ENCODE measurements around the gene SERPINF2.
"Not testable (repeated sequence)": the region's sequence is repeated elsewhere in the genome, so short reads cannot be mapped to it uniquely, and the experiment has no call there.

Gene SERPINF2

GRCh38 chr17:1737531-1738291 is 5.0 kb upstream of the SERPINF2 start:
- no peaks in the 10 kb centered on the region for H3K36me3 Mint-ChIP-seq (ENCODE audit: low read depth)
- no peak overlapping the region for H3K4me3 Mint-ChIP-seq
- H3K27me3 Mint-ChIP-seq: no peaks in the 10 kb centered on the region
- H3K27ac Mint-ChIP-seq: no peak overlapping the region
- ATAC-seq: no peak
- H3K4me1 Mint-ChIP-seq: peaks cover 12% of the 10 kb centered on the region
- no peak for DNase-seq
- no peaks in the 10 kb centered on the region for H3K9me3 Mint-ChIP-seq

DNA sequence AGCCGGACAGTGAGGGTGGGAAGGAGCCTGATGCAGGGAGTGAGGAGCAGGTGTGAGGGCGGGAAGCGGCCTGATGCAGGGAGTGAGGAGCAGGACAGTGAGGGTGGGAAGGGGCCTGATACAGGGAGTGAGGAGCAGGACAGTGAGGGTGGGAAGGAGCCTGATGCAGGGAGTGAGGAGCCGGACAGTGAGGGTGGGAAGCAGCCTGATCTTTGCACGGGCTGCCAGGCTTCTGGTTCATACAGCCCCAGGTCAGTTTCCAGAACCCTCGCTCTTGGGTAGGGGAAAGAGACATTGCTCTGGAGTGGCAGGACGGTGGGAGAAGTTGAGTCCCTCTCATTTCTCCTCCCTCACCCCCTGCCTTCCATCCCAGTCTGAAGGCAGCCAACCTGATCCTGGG is 772 bp upstream of the SERPINF2 start:
- not testable (repeated sequence) for ATAC-seq; H3K27me3 Mint-ChIP-seq; H3K27ac Mint-ChIP-seq; DNase-seq; H3K4me3 Mint-ChIP-seq; H3K9me3 Mint-ChIP-seq; H3K36me3 Mint-ChIP-seq (ENCODE audit: low read depth); H3K4me1 Mint-ChIP-seq

DNA sequence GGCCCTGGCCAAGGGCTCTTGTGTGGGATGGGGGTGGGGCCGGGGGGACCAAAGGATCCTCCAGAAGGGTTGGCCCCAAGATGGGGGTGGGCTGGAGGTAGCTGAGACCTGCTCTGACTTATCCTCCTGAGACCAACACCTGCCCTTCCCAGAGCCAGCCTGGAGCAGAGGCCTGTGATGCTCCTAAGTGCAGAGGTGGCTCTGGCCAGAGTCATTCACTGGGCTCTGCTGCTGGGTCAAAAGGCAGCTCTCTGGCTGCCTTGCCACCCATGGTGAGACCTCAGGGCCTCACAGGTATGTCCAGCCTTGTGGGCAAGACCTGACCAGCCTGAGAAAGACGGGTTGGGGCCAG is 393 bp downstream of the SERPINF2 start:
- ATAC-seq (no peak), DNase-seq (no peak)
- no peaks in the 10 kb centered on the region for H3K9me3 Mint-ChIP-seq
- H3K27me3 Mint-ChIP-seq: no peaks in the 10 kb centered on the region
- H3K4me1 Mint-ChIP-seq: no peaks in the 10 kb centered on the region
- H3K27ac Mint-ChIP-seq: no peak overlapping the region
- H3K36me3 Mint-ChIP-seq (ENCODE audit: low read depth): no peaks in the 10 kb centered on the region
- no peak overlapping the region for H3K4me3 Mint-ChIP-seq

DNA sequence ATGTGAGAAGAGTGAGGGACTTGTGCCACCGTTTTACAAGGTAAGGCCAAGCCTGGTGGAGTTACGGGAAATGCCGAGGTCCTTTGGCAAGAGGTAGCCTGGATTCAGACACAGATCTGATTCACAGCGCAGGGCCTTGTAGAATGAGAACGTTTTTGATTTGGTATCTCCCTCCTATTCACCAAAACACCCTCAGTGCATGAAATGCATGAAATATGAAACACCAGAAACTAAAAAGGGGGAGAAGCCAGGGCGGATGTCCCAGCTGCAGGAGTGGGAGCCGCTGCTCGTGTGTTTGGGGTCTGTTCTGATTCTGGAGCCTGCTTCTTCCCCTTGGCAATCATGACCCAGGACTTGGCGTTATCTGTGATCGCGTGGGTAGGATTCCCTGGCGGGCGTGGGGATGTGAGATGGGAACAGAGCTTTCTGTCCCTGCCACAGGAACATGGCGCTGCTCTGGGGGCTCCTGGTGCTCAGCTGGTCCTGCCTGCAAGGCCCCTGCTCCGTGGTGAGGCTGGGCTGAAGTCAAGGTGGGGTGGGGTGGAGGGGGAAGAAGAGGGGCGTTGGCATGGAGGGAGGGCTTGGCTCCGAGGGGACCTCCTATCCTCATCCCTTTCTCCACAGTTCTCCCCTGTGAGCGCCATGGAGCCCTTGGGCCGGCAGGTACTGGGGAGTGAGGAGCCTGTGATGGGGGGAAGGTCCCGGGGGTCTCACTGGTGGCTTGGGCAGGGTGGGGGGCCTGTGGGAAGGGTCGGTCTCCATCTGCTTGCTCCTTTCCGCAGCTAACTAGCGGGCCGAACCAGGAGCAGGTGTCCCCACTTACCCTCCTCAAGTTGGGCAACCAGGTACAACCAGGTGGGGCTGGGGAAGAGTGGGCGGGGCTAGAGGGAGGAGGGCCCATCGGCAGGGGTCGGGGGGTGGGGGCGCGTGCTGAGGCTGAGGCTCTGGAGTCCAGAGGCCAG is 2.2 kb downstream of the SERPINF2 start:
- Mint-ChIP-seq H3K9me3 (no peaks in the 10 kb centered on the region), H3K36me3 (ENCODE audit: low read depth) (no peaks in the 10 kb centered on the region), H3K4me3 (no peak overlapping the region), H3K27me3 (no peaks in the 10 kb centered on the region), H3K4me1 (no peaks in the 10 kb centered on the region), H3K27ac (no peak overlapping the region)
- no peak for ATAC-seq
- DNase-seq: no peak

- Mint-ChIP-seq H3K9me3 (no peaks in the 10 kb centered on the region), H3K4me1 (no peaks in the 10 kb centered on the region), H3K4me3 (no peak overlapping the region), H3K36me3 (ENCODE audit: low read depth) (no peaks in the 10 kb centered on the region), H3K27me3 (no peaks in the 10 kb centered on the region), H3K27ac (no peak overlapping the region)
- ATAC-seq: no peak
- no peak for DNase-seq
These were observed 2.9 kb downstream of the SERPINF2 start for GRCh38 chr17:1745513-1746020.

- Mint-ChIP-seq H3K27me3 (no peaks in the 10 kb centered on the region), H3K4me3 (no peak overlapping the region)
- no peak for ATAC-seq
These were observed 4.4 kb downstream of the SERPINF2 start for GRCh38 chr17:1746975-1747543.

DNA sequence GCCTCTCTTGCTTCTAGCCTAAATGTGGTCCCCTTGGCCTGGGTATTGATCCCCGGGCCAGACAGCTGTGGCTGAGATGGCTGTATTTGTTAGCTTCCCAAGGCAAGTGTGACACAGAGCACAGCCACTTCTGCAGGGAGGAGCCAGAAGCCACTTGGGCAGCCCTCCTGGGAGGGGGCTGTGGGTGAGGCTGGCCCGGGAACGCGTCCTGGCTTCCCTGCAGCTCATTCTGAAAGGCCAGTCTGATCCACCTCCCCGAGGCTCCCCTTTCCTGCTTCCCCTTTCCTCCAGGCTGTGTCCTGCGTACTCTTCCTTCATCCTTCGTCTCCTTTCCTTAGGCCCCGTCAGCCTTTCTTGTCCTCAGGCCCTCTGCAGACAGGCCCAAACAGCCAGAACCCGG is 8.0 kb downstream of the SERPINF2 start:
- H3K36me3 Mint-ChIP-seq (ENCODE audit: low read depth): no peaks in the 10 kb centered on the region
- DNase-seq (no peak), ATAC-seq (no peak)
- no peak overlapping the region for H3K27ac Mint-ChIP-seq
- H3K4me3 Mint-ChIP-seq: no peak overlapping the region
- no peaks in the 10 kb centered on the region for H3K9me3 Mint-ChIP-seq
- H3K27me3 Mint-ChIP-seq: no peaks in the 10 kb centered on the region
- H3K4me1 Mint-ChIP-seq: peaks cover 2% of the 10 kb centered on the region

More at GRCh38 chr17:1746975-1747543, 4.4 kb downstream of the SERPINF2 start:
- DNase-seq: no peak
- no peaks in the 10 kb centered on the region for H3K36me3 Mint-ChIP-seq (ENCODE audit: low read depth)
- no peaks in the 10 kb centered on the region for H3K9me3 Mint-ChIP-seq
- no peak overlapping the region for H3K27ac Mint-ChIP-seq
- no peaks in the 10 kb centered on the region for H3K4me1 Mint-ChIP-seq

DNA sequence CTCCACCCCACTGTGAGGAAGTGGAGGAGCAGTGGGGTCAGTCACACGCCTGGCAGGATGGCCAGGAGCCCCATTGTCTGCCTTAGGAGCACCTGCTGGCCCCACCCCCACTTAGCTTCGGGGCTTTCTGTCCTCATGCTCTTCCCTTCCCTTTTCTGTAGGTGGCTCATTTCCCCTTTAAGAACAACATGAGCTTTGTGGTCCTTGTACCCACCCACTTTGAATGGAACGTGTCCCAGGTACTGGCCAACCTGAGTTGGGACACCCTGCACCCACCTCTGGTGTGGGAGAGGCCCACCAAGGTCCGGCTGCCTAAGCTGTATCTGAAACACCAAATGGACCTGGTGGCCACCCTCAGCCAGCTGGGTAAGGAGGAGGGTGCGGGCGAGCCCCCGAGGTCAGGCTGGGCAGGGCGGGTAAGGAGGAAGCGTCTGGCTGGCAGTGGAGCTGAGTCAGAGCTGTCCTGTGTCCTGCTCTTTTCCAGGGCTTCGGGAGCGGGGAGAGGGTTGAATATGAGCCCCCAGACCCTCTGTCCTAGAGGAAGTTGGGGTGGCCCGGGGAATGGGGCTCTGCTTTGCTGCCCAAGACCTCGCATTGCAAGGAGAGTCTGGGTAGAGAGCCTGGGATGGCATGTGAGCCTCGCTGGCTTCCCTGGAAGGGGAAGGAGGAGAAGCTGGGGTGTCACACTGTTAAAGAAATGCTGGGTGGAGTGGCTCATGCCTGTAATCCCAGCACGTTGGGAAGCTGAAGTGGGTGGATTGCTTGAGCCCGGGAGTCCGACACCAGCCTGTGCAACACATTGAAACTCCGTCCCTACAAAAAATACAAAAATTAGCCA is 10.0 kb downstream of the SERPINF2 start:
- no peaks in the 10 kb centered on the region for H3K27me3 Mint-ChIP-seq
- H3K27ac Mint-ChIP-seq: no peak overlapping the region
- no peak overlapping the region for H3K4me3 Mint-ChIP-seq
- no peaks in the 10 kb centered on the region for H3K36me3 Mint-ChIP-seq (ENCODE audit: low read depth)
- no peak for DNase-seq
- peaks cover 2% of the 10 kb centered on the region for H3K4me1 Mint-ChIP-seq
- no peak for ATAC-seq
- H3K9me3 Mint-ChIP-seq: no peaks in the 10 kb centered on the region

GRCh38 chr17:1753767-1754429 is 11.2 kb downstream of the SERPINF2 start:
- DNase-seq: no peak
- no peaks in the 10 kb centered on the region for H3K27me3 Mint-ChIP-seq
- H3K4me3 Mint-ChIP-seq: no peak overlapping the region
- no peak for ATAC-seq
- H3K4me1 Mint-ChIP-seq: peaks cover 2% of the 10 kb centered on the region
- no peak overlapping the region for H3K27ac Mint-ChIP-seq
- H3K9me3 Mint-ChIP-seq: no peaks in the 10 kb centered on the region
- H3K36me3 Mint-ChIP-seq (ENCODE audit: low read depth): no peaks in the 10 kb centered on the region

GRCh38 chr17:1754430-1755112 is 11.9 kb downstream of the SERPINF2 start:
- Mint-ChIP-seq H3K36me3 (ENCODE audit: low read depth) (no peaks in the 10 kb centered on the region), H3K9me3 (no peaks in the 10 kb centered on the region), H3K4me1 (peaks cover 2% of the 10 kb centered on the region), H3K4me3 (no peak overlapping the region), H3K27me3 (no peaks in the 10 kb centered on the region), H3K27ac (no peak overlapping the region)
- DNase-seq (no peak), ATAC-seq (no peak)

DNA sequence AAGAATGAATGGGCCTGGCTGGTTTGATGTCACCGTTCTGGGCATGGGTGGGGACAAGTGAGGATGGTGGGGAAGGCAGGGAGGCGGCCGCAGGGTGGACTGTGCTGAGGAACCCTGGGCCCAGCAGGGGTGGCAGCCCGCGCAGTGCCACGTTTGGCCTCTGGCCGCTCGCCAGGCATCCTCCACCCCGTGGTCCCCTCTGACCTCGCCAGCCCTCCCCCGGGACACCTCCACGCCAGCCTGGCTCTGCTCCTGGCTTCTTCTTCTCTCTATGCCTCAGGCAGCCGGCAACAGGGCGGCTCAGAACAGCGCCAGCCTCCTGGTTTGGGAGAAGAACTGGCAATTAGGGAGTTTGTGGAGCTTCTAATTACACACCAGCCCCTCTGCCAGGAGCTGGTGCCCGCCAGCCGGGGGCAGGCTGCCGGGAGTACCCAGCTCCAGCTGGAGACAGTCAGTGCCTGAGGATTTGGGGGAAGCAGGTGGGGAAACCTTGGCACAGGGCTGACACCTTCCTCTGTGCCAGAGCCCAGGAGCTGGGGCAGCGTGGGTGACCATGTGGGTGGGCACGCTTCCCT is 12.7 kb downstream of the SERPINF2 start:
- Mint-ChIP-seq H3K27ac (no peak overlapping the region), H3K9me3 (no peaks in the 10 kb centered on the region), H3K27me3 (no peaks in the 10 kb centered on the region), H3K4me1 (peaks cover 2% of the 10 kb centered on the region), H3K36me3 (ENCODE audit: low read depth) (no peaks in the 10 kb centered on the region), H3K4me3 (no peak overlapping the region)
- DNase-seq: no peak
- ATAC-seq: no peak

GRCh38 chr17:1755827-1756262 is 13.2 kb downstream of the SERPINF2 start:
- Mint-ChIP-seq H3K9me3 (no peaks in the 10 kb centered on the region), H3K4me3 (no peak overlapping the region), H3K27me3 (no peaks in the 10 kb centered on the region), H3K4me1 (peaks cover 2% of the 10 kb centered on the region), H3K36me3 (ENCODE audit: low read depth) (no peaks in the 10 kb centered on the region), H3K27ac (no peak overlapping the region)
- DNase-seq: no peak
- no peak for ATAC-seq

- Mint-ChIP-seq H3K4me1 (peaks cover 19% of the 10 kb centered on the region), H3K36me3 (ENCODE audit: low read depth) (no peaks in the 10 kb centered on the region), H3K27ac (no peak overlapping the region), H3K9me3 (no peaks in the 10 kb centered on the region), H3K4me3 (no peak overlapping the region), H3K27me3 (no peaks in the 10 kb centered on the region)
- ATAC-seq (no peak), DNase-seq (no peak)
These were observed 16.1 kb downstream of the SERPINF2 start for GRCh38 chr17:1758807-1759206.

All from activated naive CD8-positive, alpha-beta T cell treated with anti-CD3 and anti-CD28 coated beads, Interleukin-2, amount 50 U/mL, for 24 hours (primary cell).